Liver (tissue), 9 donors: ENCODE results near the gene PDE6B. TPM values are rescaled to one million over a fixed set of nuclear protein-coding genes. Genes with fewer than 3 reads are reported as not detected.

Source experiments
- DNase-seq: peaks from one replicate; pipeline ENCODE4 v3.0.0-alpha.2; 2017; ENCODE audit warnings: low spot score
- H3K27ac ChIP-seq, 2 donors: one replicate each; pipeline ENCODE4 v1.7.0; 2013; ENCODE audit warnings: inconsistent platforms in 2 of 2, low read length in 2 of 2, control low read depth in 1 of 2, low read depth in 1 of 2, mild to moderate bottlenecking in 1 of 2
- H3K27me3 ChIP-seq, 4 donors: one replicate each; pipeline versions ENCODE4 v1.6.1 to v1.7.0; 2013; ENCODE audit warnings: low read length in 3 of 4, inconsistent platforms in 1 of 4, mild to moderate bottlenecking in 1 of 4, moderate library complexity in 1 of 4; ENCODE audit not compliant: control insufficient read depth in 4 of 4, insufficient read depth in 4 of 4
- H3K36me3 ChIP-seq, 4 donors: one replicate each; pipeline versions ENCODE4 v1.6.1 to v1.7.0; 2013; ENCODE audit warnings: low read length in 3 of 4, mild to moderate bottlenecking in 3 of 4, low read depth in 1 of 4, moderate library complexity in 1 of 4; ENCODE audit not compliant: control insufficient read depth in 4 of 4, insufficient read depth in 3 of 4
- H3K4me1 ChIP-seq, 4 donors: one replicate each; pipeline versions ENCODE4 v1.6.1 to v1.7.0; 2013; ENCODE audit warnings: low read length in 3 of 4, mild to moderate bottlenecking in 3 of 4, moderate library complexity in 1 of 4; ENCODE audit not compliant: control insufficient read depth in 4 of 4, insufficient read depth in 4 of 4
- H3K4me3 ChIP-seq, 3 donors: one replicate each; pipeline versions ENCODE4 v1.6.1 to v1.7.0; 2013; ENCODE audit warnings: low read length in 3 of 3, control low read depth in 1 of 3, low read depth in 1 of 3, mild to moderate bottlenecking in 1 of 3
- H3K9ac ChIP-seq, 2 donors: one replicate each; pipeline ENCODE4 v1.7.0; 2013; ENCODE audit warnings: low read length in 2 of 2, mild to moderate bottlenecking in 2 of 2, moderate library complexity in 2 of 2, control low read depth in 1 of 2, low read depth in 1 of 2
- H3K9me3 ChIP-seq, 4 donors: one replicate each; pipeline versions ENCODE4 v1.6.1 to v1.7.0; 2013; ENCODE audit warnings: low read length in 3 of 4; ENCODE audit not compliant: control insufficient read depth in 4 of 4
- ATF3 ChIP-seq: IDR thresholded peaks from 2 replicates; pipeline ENCODE4 v1.6.1; 2016; ENCODE audit warnings: antibody characterized with exemption
- CTCF ChIP-seq: fragments of 150-350 bp; IDR thresholded peaks from 2 replicates; pipeline ENCODE4 v1.5.1; 2017; ENCODE audit warnings: improper control_type of control experiment, low read depth, low read length; ENCODE audit not compliant: missing input control
- FOXA1 ChIP-seq: IDR thresholded peaks from 2 replicates; pipeline ENCODE4 v1.6.1; 2016; ENCODE audit warnings: antibody characterized with exemption
- FOXA2 ChIP-seq: IDR thresholded peaks from 2 replicates; pipeline ENCODE4 v1.6.1; 2016; ENCODE audit warnings: antibody characterized with exemption
- GABPA ChIP-seq, 2 donors: IDR thresholded peaks in 1 of 2; conservative IDR thresholded peaks in 1 of 2; 2 replicates each; pipeline ENCODE4 v1.6.1; 2016; ENCODE audit warnings: antibody characterized with exemption in 2 of 2, mild to moderate bottlenecking in 1 of 2, moderate library complexity in 1 of 2
- HNF4A ChIP-seq, 2 donors: conservative IDR thresholded peaks; 2 replicates each; pipeline ENCODE4 v1.6.1; 2016; ENCODE audit warnings: antibody characterized with exemption in 2 of 2, mild to moderate bottlenecking in 2 of 2
- HNF4G ChIP-seq: IDR thresholded peaks from 2 replicates; pipeline ENCODE4 v1.6.1; 2016; ENCODE audit warnings: antibody characterized with exemption
- JUND ChIP-seq, 2 donors: IDR thresholded peaks; 2 replicates each; pipeline ENCODE4 v1.6.1; 2016; ENCODE audit warnings: antibody characterized with exemption in 2 of 2
- MAX ChIP-seq: IDR thresholded peaks from 2 replicates; pipeline ENCODE4 v1.6.1; 2016; ENCODE audit warnings: antibody characterized with exemption
- NR2F2 ChIP-seq: IDR thresholded peaks from 2 replicates; pipeline ENCODE4 v1.6.1; 2016; ENCODE audit warnings: antibody characterized with exemption
- RAD21 ChIP-seq, 2 donors: IDR thresholded peaks; 2 replicates each; pipeline ENCODE4 v1.6.1; 2016; ENCODE audit warnings: antibody characterized with exemption in 2 of 2, mild to moderate bottlenecking in 2 of 2
- REST ChIP-seq: IDR thresholded peaks from 2 replicates; pipeline ENCODE4 v1.6.1; 2016; ENCODE audit warnings: antibody characterized with exemption, mild to moderate bottlenecking
- RXRA ChIP-seq, 2 donors: IDR thresholded peaks; 2 replicates each; pipeline ENCODE4 v1.6.1; 2017 to 2018; ENCODE audit warnings: antibody characterized with exemption in 2 of 2, mild to moderate bottlenecking in 1 of 2
- SP1 ChIP-seq: IDR thresholded peaks from 2 replicates; pipeline ENCODE4 v1.6.1; 2018; ENCODE audit warnings: antibody characterized with exemption, mild to moderate bottlenecking
- TAF1 ChIP-seq: conservative IDR thresholded peaks from 2 replicates; pipeline ENCODE4 v1.6.1; 2016; ENCODE audit warnings: antibody characterized with exemption, mild to moderate bottlenecking
- YY1 ChIP-seq: IDR thresholded peaks from 2 replicates; pipeline ENCODE4 v1.6.1; 2016; ENCODE audit warnings: antibody characterized with exemption, mild to moderate bottlenecking
- ZBTB33 ChIP-seq: IDR thresholded peaks from 2 replicates; pipeline ENCODE4 v1.6.1; 2016; ENCODE audit warnings: antibody characterized with exemption
- WGBS: extraction: QIAGEN DNeasy Blood & Tissue Kit; methylation state at CpG from one replicate; pipeline ENCODE4 v1.1.7; 2013; 5-methylcytosine and 5-hydroxymethylcytosine counted together
- polyA plus RNA-seq, 2 donors: library from polyadenylated mRNA; stranded (reverse) in 1 of 2; unstranded in 1 of 2; fragments of 200-250 nt in 1 of 2; fragments of >200 nt in 1 of 2; fragmentation: Nextera tagmentation in 1 of 2; extraction: Ambion mirVana in 1 of 2; gene quantifications; one replicate each; pipeline versions ENCODE4 v1.2.1 to v1.2.3, GENCODE V29; 2013 to 2015
- total RNA-seq, 2 donors: library from RNA; depleted of rRNA; stranded (reverse); fragments of >200 nt; gene quantifications; one replicate each; pipeline ENCODE4 v1.2.3, GENCODE V29; 2014
- donor health status: healthy.
- donor health status: healthy.
- donor health status: healthy.
- donor health status: healthy.
- donor health status: healthy.

The PDE6B gene
- total and polyA plus RNA-seq, 4 donors: 0.28 to 7.3 (median 0.49) TPM

- TF ChIP-seq MAX (no peak), SP1 (no peak), ZBTB33 (no peak), ATF3 (no peak), YY1 (no peak), HNF4A (conservative IDR thresholded peaks at IDR 0.05) (no peak), GABPA (IDR thresholded peaks at IDR 0.05 in 1 of 2, conservative IDR thresholded peaks at IDR 0.05 in 1 of 2) (no peak), NR2F2 (no peak)
These were observed 1.3 kb upstream of the PDE6B start (continued) for GRCh38 chr4:623914-624566.

- no peaks in the 10 kb centered on the region for H3K9me3 ChIP-seq
- no peak overlapping the region for H3K9ac ChIP-seq
- WGBS: 91% methylated on average over 39 of the region's 39 CpGs
- no peaks in the 10 kb centered on the region for H3K27me3 ChIP-seq
- no peaks in the 10 kb centered on the region for H3K4me1 ChIP-seq
- no peak for DNase-seq
- H3K4me3 ChIP-seq: no peak overlapping the region
- H3K36me3 ChIP-seq: no peaks in the 10 kb centered on the region
- TF ChIP-seq ATF3 (no peak), HNF4A (conservative IDR thresholded peaks at IDR 0.05) (no peak), CTCF (no peak), NR2F2 (no peak), FOXA1 (no peak), SP1 (no peak), HNF4G (no peak), RAD21 (IDR thresholded peaks at IDR 0.05) (no peak), MAX (no peak), GABPA (IDR thresholded peaks at IDR 0.05 in 1 of 2, conservative IDR thresholded peaks at IDR 0.05 in 1 of 2) (no peak), JUND (IDR thresholded peaks at IDR 0.05) (no peak), RXRA (IDR thresholded peaks at IDR 0.05) (no peak), REST (no peak), ZBTB33 (no peak), FOXA2 (no peak), YY1 (no peak), TAF1 (no peak)
- H3K27ac ChIP-seq: no peak overlapping the region
These were observed 323 bp downstream of the PDE6B start for GRCh38 chr4:625631-626161.
